Measurements from ENCODE around the gene CACNA1C. TPM values are rescaled to one million over a fixed set of nuclear protein-coding genes. Genes with fewer than 3 reads are reported as not detected.

CACNA1C gene
- total RNA-seq, 1 experiment from 2014 or later: 0.35 TPM

DNA sequence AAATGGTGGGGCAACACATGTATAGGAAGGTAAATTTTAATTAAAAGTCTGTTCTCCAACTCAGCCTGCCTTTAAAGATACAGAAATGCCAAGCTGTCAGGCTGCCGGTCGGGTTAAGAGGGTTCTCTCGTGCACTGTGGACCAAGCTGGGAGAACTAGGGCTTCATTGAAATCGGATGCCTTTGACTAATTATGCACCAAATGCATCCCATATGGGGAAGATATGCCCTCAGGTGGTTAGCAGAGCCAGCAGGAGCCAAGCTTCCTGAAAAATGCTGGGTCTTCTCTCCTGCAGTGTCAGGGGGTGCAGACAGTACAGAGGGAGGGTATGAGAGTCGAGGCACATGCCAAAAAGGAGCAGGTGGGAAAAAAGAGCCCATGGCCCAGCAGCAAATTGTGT, 236.1 kb downstream of the CACNA1C start:
- DNase-seq: no peak
- Histone ChIP-seq H3K4me3 (ENCODE audit: insufficient read depth, low read depth, low read length) (no peak overlapping the region), H3K27me3 (ENCODE audit: control insufficient read depth, insufficient read depth, low read length) (no peaks in the 10 kb centered on the region), H3K36me3 (replicated peaks; ENCODE audit: control insufficient read depth, insufficient read depth, low read length) (no peaks in the 10 kb centered on the region)

GRCh38 chr12:2289525-2289924, 236.7 kb downstream of the CACNA1C start:
- no peaks in the 10 kb centered on the region for H3K36me3 ChIP-seq (replicated peaks; ENCODE audit: control insufficient read depth, insufficient read depth, low read length)
- H3K27me3 ChIP-seq (ENCODE audit: control insufficient read depth, insufficient read depth, low read length): no peaks in the 10 kb centered on the region
- DNase-seq: no peak
- H3K4me3 ChIP-seq (ENCODE audit: insufficient read depth, low read depth, low read length): no peak overlapping the region

DNA sequence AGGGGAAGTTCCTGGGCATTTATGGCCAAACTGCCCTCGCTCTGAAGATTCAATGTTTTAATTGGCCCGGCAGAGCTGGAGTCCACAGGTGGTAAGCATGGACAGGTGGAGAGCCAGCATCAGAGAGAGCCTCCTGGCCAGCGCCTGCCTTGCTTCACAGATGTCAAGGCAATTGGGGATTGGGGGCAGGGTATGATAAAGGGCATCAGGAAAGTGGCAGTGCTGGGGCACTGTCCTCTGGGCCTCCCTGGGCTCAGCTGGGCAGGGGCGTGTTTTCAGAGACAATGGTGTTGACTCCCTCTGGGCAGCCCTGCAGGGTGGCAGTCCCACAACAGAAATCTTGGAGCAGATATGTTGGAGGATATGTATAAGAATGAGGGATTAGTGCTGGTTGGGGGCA, 237.3 kb downstream of the CACNA1C start:
- H3K4me3 ChIP-seq (ENCODE audit: insufficient read depth, low read depth, low read length): no peak overlapping the region
- DNase-seq: no peak
- H3K27me3 ChIP-seq (ENCODE audit: control insufficient read depth, insufficient read depth, low read length): no peaks in the 10 kb centered on the region; the same call in 1 of the 2 replicates
- no peaks in the 10 kb centered on the region for H3K36me3 ChIP-seq (replicated peaks; ENCODE audit: control insufficient read depth, insufficient read depth, low read length)

DNA sequence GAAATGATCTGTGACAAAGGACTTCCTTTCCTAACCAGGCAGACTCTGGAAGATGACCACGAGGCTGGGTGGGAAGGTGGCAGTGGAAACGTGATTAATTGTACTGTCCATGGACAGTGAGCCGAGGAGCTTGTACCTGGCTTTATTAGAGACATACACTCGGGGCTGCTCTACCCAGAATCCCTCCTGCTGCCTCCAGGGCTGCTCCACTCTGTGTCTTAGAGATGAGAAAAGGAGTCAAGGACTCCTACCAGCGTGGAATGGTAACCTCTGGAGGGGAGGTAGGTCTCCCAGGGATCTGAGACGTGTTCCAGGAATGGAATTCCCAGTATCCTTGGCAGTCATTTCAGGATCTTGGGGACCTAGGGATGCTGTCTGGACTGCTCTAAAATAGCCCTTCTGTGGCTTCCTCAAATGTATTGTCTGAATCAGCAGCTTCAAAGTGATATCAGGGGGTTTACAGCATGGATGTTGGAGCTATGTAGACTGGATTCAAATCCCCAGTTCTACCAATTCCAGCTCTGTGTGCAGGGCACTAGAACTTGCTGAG, 237.8 kb downstream of the CACNA1C start:
- no peak for DNase-seq
- no peaks in the 10 kb centered on the region for H3K36me3 ChIP-seq (replicated peaks; ENCODE audit: control insufficient read depth, insufficient read depth, low read length)
- no peaks in the 10 kb centered on the region; the same call in 1 of the 2 replicates for H3K27me3 ChIP-seq (ENCODE audit: control insufficient read depth, insufficient read depth, low read length)
- no peak overlapping the region for H3K4me3 ChIP-seq (ENCODE audit: insufficient read depth, low read depth, low read length)

GRCh38 chr12:2291182-2291832, 238.5 kb downstream of the CACNA1C start:
- Histone ChIP-seq H3K27me3 (ENCODE audit: control insufficient read depth, insufficient read depth, low read length) (no peaks in the 10 kb centered on the region; the same call in 1 of the 2 replicates), H3K4me3 (ENCODE audit: insufficient read depth, low read depth, low read length) (no peak overlapping the region), H3K36me3 (replicated peaks; ENCODE audit: control insufficient read depth, insufficient read depth, low read length) (no peaks in the 10 kb centered on the region)
- DNase-seq: peak; percentile 87

DNA sequence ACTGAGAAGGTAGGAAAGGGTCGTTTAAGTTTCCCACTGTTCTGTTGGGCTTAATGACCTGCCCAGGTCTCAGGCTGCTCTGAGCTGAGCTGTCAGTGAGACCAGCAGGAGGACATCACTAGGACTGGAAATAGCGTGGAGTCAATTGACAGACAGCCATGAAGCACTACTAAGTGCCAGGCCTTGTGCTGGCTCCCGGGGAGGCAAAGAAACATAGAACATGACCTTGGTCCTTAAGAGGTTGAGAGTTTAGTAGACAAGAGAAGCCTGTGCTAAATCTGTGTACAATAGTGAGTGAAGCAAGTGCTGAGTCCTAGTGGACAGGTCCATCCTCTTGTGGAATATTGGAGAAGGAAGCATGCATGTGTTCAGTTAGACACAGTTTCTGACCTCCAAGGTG, 239.2 kb downstream of the CACNA1C start:
- no peaks in the 10 kb centered on the region; the same call in 1 of the 2 replicates for H3K27me3 ChIP-seq (ENCODE audit: control insufficient read depth, insufficient read depth, low read length)
- H3K4me3 ChIP-seq (ENCODE audit: insufficient read depth, low read depth, low read length): no peak overlapping the region
- no peak for DNase-seq
- no peaks in the 10 kb centered on the region for H3K36me3 ChIP-seq (replicated peaks; ENCODE audit: control insufficient read depth, insufficient read depth, low read length)

DNA sequence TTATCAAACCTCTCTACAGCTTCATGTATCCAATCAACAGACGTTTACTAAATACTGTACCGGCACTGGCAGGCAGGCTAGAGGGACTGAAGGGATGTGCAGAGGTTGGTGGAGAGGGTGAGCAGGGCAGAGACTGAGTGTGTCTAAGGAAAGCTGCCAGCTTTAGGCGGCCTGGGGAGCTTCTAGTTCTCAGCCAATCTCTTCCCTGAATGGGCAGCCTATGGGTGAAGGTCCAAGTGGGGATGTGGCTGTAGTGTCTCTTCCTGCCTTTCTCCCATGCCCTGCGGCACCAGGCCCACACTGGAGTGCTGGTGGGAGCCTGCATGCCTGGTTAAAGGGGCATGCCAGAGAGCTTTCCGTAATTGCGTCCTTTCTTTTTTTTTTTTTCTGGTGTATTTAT, 239.8 kb downstream of the CACNA1C start:
- Histone ChIP-seq H3K4me3 (ENCODE audit: insufficient read depth, low read depth, low read length) (no peak overlapping the region), H3K36me3 (replicated peaks; ENCODE audit: control insufficient read depth, insufficient read depth, low read length) (no peaks in the 10 kb centered on the region), H3K27me3 (ENCODE audit: control insufficient read depth, insufficient read depth, low read length) (no peaks in the 10 kb centered on the region; the same call in 1 of the 2 replicates)
- no peak for DNase-seq

DNA sequence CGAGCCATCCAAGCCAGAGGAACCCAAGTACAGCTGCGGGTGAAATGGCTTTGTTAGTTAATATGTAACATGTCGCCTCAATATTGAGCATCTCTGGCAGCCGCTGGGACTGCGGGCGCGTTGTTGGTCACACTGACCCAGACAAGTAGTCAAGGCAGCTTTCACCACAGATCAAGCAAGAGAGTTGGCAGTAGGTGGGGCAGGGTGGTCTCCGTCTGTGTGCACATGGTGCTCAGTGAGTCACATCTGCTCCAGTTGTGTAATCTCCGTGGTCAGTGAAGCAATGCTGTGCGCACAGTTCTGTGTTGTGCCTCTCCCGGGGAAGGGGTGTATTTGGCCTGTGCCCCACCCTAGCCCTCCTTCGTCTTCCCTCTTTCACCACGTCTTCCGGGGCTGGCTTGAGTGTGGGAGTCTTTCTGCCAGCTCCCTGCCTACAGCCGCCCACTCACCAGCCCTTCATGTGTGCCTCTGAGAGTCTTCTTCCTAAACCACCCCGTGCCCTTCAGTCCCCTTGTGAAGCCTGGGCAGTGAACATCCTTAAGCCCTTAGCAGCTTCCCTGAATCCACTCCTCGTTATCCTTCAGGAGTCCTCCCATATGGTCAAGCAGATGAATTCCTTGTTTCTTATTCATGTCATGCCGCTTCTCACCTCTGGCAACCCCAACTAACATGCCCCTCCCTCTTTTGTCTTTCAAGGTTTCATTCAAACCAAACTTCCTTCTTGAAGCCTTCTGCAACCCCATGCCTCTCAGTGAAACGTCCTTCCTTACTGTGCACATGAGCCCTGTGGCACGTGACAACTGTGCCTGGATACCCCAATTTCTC, 242.1 kb downstream of the CACNA1C start:
- DNase-seq: no peak
- no peak overlapping the region for H3K4me3 ChIP-seq (ENCODE audit: insufficient read depth, low read depth, low read length)
- no peaks in the 10 kb centered on the region; the same call in 1 of the 2 replicates for H3K27me3 ChIP-seq (ENCODE audit: control insufficient read depth, insufficient read depth, low read length)
- H3K36me3 ChIP-seq (replicated peaks; ENCODE audit: control insufficient read depth, insufficient read depth, low read length): no peaks in the 10 kb centered on the region

- Histone ChIP-seq H3K27me3 (ENCODE audit: control insufficient read depth, insufficient read depth, low read length) (no peaks in the 10 kb centered on the region; the same call in 1 of the 2 replicates), H3K36me3 (replicated peaks; ENCODE audit: control insufficient read depth, insufficient read depth, low read length) (no peaks in the 10 kb centered on the region), H3K4me3 (ENCODE audit: insufficient read depth, low read depth, low read length) (no peak overlapping the region)
- no peak for DNase-seq
These were observed 243.2 kb downstream of the CACNA1C start for GRCh38 chr12:2295941-2296461.

GRCh38 chr12:2297004-2297403, 244.2 kb downstream of the CACNA1C start:
- H3K4me3 ChIP-seq (ENCODE audit: insufficient read depth, low read depth, low read length): no peak overlapping the region
- no peaks in the 10 kb centered on the region; the same call in 1 of the 2 replicates for H3K27me3 ChIP-seq (ENCODE audit: control insufficient read depth, insufficient read depth, low read length)
- no peaks in the 10 kb centered on the region for H3K36me3 ChIP-seq (replicated peaks; ENCODE audit: control insufficient read depth, insufficient read depth, low read length)
- no peak for DNase-seq

GRCh38 chr12:2297658-2298057, 244.9 kb downstream of the CACNA1C start:
- no peaks in the 10 kb centered on the region; the same call in 1 of the 2 replicates for H3K27me3 ChIP-seq (ENCODE audit: control insufficient read depth, insufficient read depth, low read length)
- DNase-seq: no peak
- no peak overlapping the region for H3K4me3 ChIP-seq (ENCODE audit: insufficient read depth, low read depth, low read length)
- no peaks in the 10 kb centered on the region for H3K36me3 ChIP-seq (replicated peaks; ENCODE audit: control insufficient read depth, insufficient read depth, low read length)

DNA sequence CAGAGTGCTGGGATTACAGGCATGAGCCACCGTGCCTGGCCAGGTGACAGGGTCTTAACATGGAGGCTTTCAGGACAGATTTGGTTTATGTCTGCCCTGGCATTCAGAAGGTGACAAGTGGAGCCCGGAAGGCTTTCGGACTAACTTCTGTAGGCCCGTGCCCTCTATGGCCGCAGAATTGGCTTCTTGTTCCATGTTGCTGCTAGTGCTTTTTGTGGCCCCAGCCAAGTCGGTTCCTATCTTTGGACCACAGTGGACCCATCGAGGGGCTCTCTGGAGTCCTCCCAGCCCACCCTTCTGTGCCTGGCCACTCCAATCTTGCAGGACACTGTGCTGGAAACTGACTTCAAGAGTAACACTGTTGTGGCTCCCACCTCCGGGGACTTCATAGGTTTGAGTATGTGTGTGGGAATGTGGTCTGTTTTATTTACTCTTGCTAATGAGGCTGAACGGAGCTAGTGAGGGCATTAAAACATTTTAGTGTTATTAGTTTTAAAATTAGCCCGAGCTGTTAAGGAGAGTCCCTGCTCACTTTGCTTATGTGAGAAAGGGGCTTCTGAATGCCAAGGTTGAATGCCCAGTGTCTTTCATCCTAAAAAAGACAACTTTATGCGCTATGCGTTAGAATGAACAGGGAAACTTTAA, 245.9 kb downstream of the CACNA1C start:
- Histone ChIP-seq H3K36me3 (replicated peaks; ENCODE audit: control insufficient read depth, insufficient read depth, low read length) (no peaks in the 10 kb centered on the region), H3K4me3 (ENCODE audit: insufficient read depth, low read depth, low read length) (no peak overlapping the region), H3K27me3 (ENCODE audit: control insufficient read depth, insufficient read depth, low read length) (no peaks in the 10 kb centered on the region; the same call in 1 of the 2 replicates)
- DNase-seq: no peak

DNA sequence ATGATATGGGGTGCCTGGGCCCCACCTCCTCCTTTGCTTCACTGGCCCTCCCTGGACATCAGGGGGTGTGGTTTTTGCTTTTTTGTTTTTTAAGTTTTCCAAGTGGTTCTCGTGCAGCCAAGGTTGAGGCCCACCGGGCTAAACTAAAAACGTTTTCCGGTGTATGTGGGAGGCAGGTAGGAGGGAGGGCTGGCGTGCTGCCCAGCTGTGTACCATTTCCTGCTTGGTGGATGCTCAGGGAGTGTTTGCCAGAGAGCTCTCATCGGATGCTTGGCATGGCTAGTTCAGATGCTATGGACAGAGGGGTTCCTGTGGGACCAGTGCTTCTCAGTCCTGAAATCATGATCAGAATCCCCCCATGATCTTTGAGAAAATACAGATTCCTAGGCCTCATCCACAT, 246.4 kb downstream of the CACNA1C start:
- no peak overlapping the region for H3K4me3 ChIP-seq (ENCODE audit: insufficient read depth, low read depth, low read length)
- H3K27me3 ChIP-seq (ENCODE audit: control insufficient read depth, insufficient read depth, low read length): no peaks in the 10 kb centered on the region; the same call in 1 of the 2 replicates
- no peak for DNase-seq
- H3K36me3 ChIP-seq (replicated peaks; ENCODE audit: control insufficient read depth, insufficient read depth, low read length): no peaks in the 10 kb centered on the region

- no peaks in the 10 kb centered on the region for H3K36me3 ChIP-seq (replicated peaks; ENCODE audit: control insufficient read depth, insufficient read depth, low read length)
- no peaks in the 10 kb centered on the region for H3K27me3 ChIP-seq (ENCODE audit: control insufficient read depth, insufficient read depth, low read length)
- no peak overlapping the region for H3K4me3 ChIP-seq (ENCODE audit: insufficient read depth, low read depth, low read length)
- DNase-seq: no peak
These were observed 247.4 kb downstream of the CACNA1C start for GRCh38 chr12:2300168-2300567.

Data from H7 (cell line).